Glutamatergic neuron (in vitro differentiated cells): Measurements from ENCODE around the gene RGCC. TPM values are rescaled to one million over a fixed set of nuclear protein-coding genes. Genes with fewer than 3 reads are reported as not detected.

Experiments
- DNase-seq: peaks from one replicate; pipeline ENCODE4 v3.0.0; 2022
- H3K27ac Mint-ChIP-seq: one replicate; pipeline ENCODE4 v1.8.0; 2020; ENCODE audit warnings: mild to moderate bottlenecking, mixed read lengths, inconsistent platforms; ENCODE audit not compliant: unreplicated experiment
- H3K27me3 Mint-ChIP-seq: one replicate; pipeline ENCODE4 v1.8.0; 2020; ENCODE audit warnings: mild to moderate bottlenecking, moderate library complexity, mixed read lengths, inconsistent platforms; ENCODE audit not compliant: unreplicated experiment
- H3K36me3 Mint-ChIP-seq: one replicate; pipeline ENCODE4 v1.8.0; 2020; ENCODE audit warnings: mild to moderate bottlenecking, mixed read lengths, inconsistent platforms; ENCODE audit not compliant: unreplicated experiment
- H3K4me1 Mint-ChIP-seq: one replicate; pipeline ENCODE4 v1.8.0; 2020; ENCODE audit warnings: mild to moderate bottlenecking, low read depth, mixed read lengths, inconsistent platforms; ENCODE audit not compliant: unreplicated experiment
- H3K4me3 Mint-ChIP-seq: one replicate; pipeline ENCODE4 v1.8.0; 2020; ENCODE audit warnings: mild to moderate bottlenecking, mixed read lengths, inconsistent platforms; ENCODE audit not compliant: unreplicated experiment
- H3K9me3 Mint-ChIP-seq: one replicate; pipeline ENCODE4 v1.8.0; 2020; ENCODE audit warnings: mild to moderate bottlenecking, moderate library complexity, mixed read lengths, inconsistent platforms; ENCODE audit not compliant: unreplicated experiment
- CTCF ChIP-seq: fragments of 200-600 bp; sonication (generic); IDR thresholded peaks from one replicate; pipeline ENCODE4 v1.5.0; 2021; ENCODE audit not compliant: partially characterized antibody, unreplicated experiment
- total RNA-seq: library from RNA; stranded (reverse); fragmentation: NEBNext Ultra II Directional; extraction: Animal tissue kit (Norgen Biotek cat#: 25700); gene quantifications from one replicate; pipeline ENCODE4 v1.2.1, GENCODE V29; 2021; ENCODE audit not compliant: unreplicated experiment

The RGCC gene
- total RNA-seq, 1 donor from 2014 or later, result not detected

- no peak for DNase-seq
- no peak overlapping the region for H3K4me3 Mint-ChIP-seq
- TF ChIP-seq CTCF, result no peak
- H3K27me3 Mint-ChIP-seq, result no peaks in the 10 kb centered on the region
- no peaks in the 10 kb centered on the region for H3K9me3 Mint-ChIP-seq
- H3K4me1 Mint-ChIP-seq, result no peaks in the 10 kb centered on the region
- no peaks in the 10 kb centered on the region for H3K36me3 Mint-ChIP-seq
- H3K27ac Mint-ChIP-seq, result no peak overlapping the region
Measured at GRCh38 chr13:41488124-41488523, 30.8 kb downstream of the RGCC start.

DNA sequence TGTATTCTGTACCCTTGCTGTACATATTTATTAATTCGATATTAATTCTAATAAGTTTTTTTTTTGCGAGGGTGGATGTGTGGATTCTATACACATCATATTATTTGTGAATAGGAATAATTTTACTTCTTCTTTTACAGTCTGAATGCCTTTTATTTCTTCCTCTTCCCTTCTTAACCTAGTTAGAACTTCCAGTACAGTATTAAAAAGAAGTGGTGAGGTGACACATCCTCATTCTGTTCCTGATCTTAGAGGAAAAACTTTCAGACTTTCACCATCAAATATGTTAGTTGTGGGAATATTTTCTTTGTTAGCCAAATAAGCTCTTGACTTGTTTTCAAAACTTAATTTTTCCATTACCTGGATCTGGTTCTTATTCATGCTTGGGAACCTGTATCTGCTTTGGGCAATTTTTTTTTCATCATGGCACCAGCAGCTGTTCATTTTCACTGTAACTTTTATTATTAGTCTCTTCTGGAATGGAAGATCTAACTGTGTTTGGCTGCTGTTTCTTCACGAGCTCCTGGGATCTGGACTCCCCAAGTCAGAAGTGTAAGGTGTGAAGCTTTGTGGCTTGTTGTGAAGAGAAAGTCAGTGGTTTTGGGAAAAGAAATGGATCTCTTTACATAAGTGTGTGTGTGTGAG is 33.1 kb downstream of the RGCC start:
- Mint-ChIP-seq H3K27me3 (peaks cover 2% of the 10 kb centered on the region), H3K36me3 (no peaks in the 10 kb centered on the region), H3K4me1 (no peaks in the 10 kb centered on the region), H3K27ac (no peak overlapping the region), H3K4me3 (no peak overlapping the region), H3K9me3 (no peaks in the 10 kb centered on the region)
- no peak for TF ChIP-seq CTCF
- no peak for DNase-seq

GRCh38 chr13:41491436-41491835 is 34.1 kb downstream of the RGCC start:
- DNase-seq, result no peak
- H3K4me1 Mint-ChIP-seq, result no peaks in the 10 kb centered on the region
- H3K9me3 Mint-ChIP-seq, result no peaks in the 10 kb centered on the region
- H3K27me3 Mint-ChIP-seq, result peaks cover 2% of the 10 kb centered on the region
- no peak for TF ChIP-seq CTCF
- no peak overlapping the region for H3K4me3 Mint-ChIP-seq
- H3K27ac Mint-ChIP-seq, result no peak overlapping the region
- no peaks in the 10 kb centered on the region for H3K36me3 Mint-ChIP-seq

GRCh38 chr13:41492432-41493260 is 35.3 kb downstream of the RGCC start:
- no peak for TF ChIP-seq CTCF
- no peak for DNase-seq
- peaks cover 2% of the 10 kb centered on the region for H3K27me3 Mint-ChIP-seq
- H3K4me3 Mint-ChIP-seq, result no peak overlapping the region
- H3K36me3 Mint-ChIP-seq, result no peaks in the 10 kb centered on the region
- H3K4me1 Mint-ChIP-seq, result no peaks in the 10 kb centered on the region
- H3K27ac Mint-ChIP-seq, result no peak overlapping the region
- H3K9me3 Mint-ChIP-seq, result no peaks in the 10 kb centered on the region

DNA sequence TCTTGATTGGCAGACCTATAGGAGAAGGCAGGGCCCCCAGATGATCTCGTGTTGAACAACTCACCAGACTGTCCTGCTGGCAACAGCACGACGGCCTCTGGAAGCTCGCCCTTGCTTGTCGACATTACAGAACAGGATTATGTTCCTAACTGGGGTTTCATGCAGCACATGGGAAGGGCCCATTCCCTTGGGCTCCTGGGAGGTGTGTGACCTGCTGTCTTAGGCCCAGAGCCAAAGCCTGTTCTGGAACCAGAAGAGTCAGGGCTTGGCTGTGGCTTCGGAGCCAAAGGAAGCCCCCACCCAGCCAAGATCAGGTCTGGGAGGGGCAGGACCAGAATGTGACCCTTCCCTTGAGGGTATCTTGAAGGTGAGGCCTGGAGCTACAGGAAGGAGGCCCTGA is 36.9 kb downstream of the RGCC start:
- H3K4me1 Mint-ChIP-seq, result no peaks in the 10 kb centered on the region
- no peak overlapping the region for H3K4me3 Mint-ChIP-seq
- no peak for DNase-seq
- H3K9me3 Mint-ChIP-seq, result no peaks in the 10 kb centered on the region
- H3K27me3 Mint-ChIP-seq, result peaks cover 2% of the 10 kb centered on the region
- TF ChIP-seq CTCF, result no peak
- no peaks in the 10 kb centered on the region for H3K36me3 Mint-ChIP-seq
- no peak overlapping the region for H3K27ac Mint-ChIP-seq
